Measurements from ENCODE around the gene PPP1R8.
"Not testable (repeated sequence)": the region's sequence is repeated elsewhere in the genome, so short reads cannot be mapped to it uniquely, and the experiment has no call there.

The PPP1R8 gene

GRCh38 chr1:27806758-27807157 is 23.8 kb upstream of the PPP1R8 start:
- Histone ChIP-seq H3K9me3 (ENCODE audit: insufficient read depth, low read length) (no peaks in the 10 kb centered on the region), H2AFZ (ENCODE audit: low read depth, low read length) (no peak overlapping the region), H3K9ac (ENCODE audit: low read length) (no peak overlapping the region), H3K4me2 (ENCODE audit: low read length) (no peak overlapping the region), H3K79me2 (ENCODE audit: low read length) (no peaks in the 10 kb centered on the region), H3K27me3 (ENCODE audit: low read depth, low read length) (no peaks in the 10 kb centered on the region), H3K4me1 (ENCODE audit: low read length) (no peaks in the 10 kb centered on the region), H4K20me1 (ENCODE audit: insufficient read depth, low read length) (no peaks in the 10 kb centered on the region), H3K36me3 (replicated peaks; ENCODE audit: low read depth, low read length) (peaks cover 11% of the 10 kb centered on the region), H3K27ac (ENCODE audit: low read length) (no peak overlapping the region), H3K4me3 (ENCODE audit: low read length) (no peak overlapping the region)
- TF ChIP-seq CTCF (IDR thresholded peaks at IDR 0.05; ENCODE audit: low read depth, low read length), result no peak
- no peak for TF ChIP-seq EZH2phosphoT487 (IDR thresholded peaks at IDR 0.05; ENCODE audit: low read depth)

GRCh38 chr1:27807385-27807784 is 23.2 kb upstream of the PPP1R8 start:
- H3K9ac ChIP-seq (ENCODE audit: low read length), result no peak overlapping the region
- H3K27me3 ChIP-seq (ENCODE audit: low read depth, low read length), result no peaks in the 10 kb centered on the region
- H3K79me2 ChIP-seq (ENCODE audit: low read length), result no peaks in the 10 kb centered on the region
- no peaks in the 10 kb centered on the region for H4K20me1 ChIP-seq (ENCODE audit: insufficient read depth, low read length)
- no peak overlapping the region for H3K4me2 ChIP-seq (ENCODE audit: low read length)
- H3K27ac ChIP-seq (ENCODE audit: low read length), result no peak overlapping the region
- H3K4me3 ChIP-seq (ENCODE audit: low read length), result no peak overlapping the region
- H3K9me3 ChIP-seq (ENCODE audit: insufficient read depth, low read length), result no peaks in the 10 kb centered on the region
- no peak overlapping the region for H2AFZ ChIP-seq (ENCODE audit: low read depth, low read length)
- H3K36me3 ChIP-seq (replicated peaks; ENCODE audit: low read depth, low read length), result peaks cover 8% of the 10 kb centered on the region
- H3K4me1 ChIP-seq (ENCODE audit: low read length), result no peaks in the 10 kb centered on the region
- no peak for TF ChIP-seq CTCF (IDR thresholded peaks at IDR 0.05; ENCODE audit: low read depth, low read length)
- no peak for TF ChIP-seq EZH2phosphoT487 (IDR thresholded peaks at IDR 0.05; ENCODE audit: low read depth)

DNA sequence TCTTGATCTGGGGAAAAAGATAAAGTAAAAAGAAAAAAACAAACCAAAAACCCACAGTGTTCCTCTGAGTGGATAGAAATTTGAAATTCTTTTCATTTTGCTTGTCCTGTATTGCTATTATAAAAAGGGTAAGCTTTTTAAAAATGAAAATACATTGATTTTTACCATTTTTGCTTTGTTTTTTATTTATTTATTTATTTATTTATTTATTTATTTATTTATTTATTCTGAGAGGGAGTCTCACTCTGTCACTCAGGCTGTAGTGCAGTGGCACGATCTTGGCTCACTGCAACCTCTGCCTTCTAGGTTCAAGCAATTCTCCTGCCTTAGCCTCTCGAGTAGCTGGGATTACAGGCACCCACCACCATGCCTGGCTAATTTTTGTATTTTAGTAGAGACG is 22.5 kb upstream of the PPP1R8 start:
- not testable (repeated sequence) for H3K27me3 ChIP-seq (ENCODE audit: low read depth, low read length); H3K9me3 ChIP-seq (ENCODE audit: insufficient read depth, low read length); H4K20me1 ChIP-seq (ENCODE audit: insufficient read depth, low read length); H3K4me2 ChIP-seq (ENCODE audit: low read length); H3K27ac ChIP-seq (ENCODE audit: low read length); H3K79me2 ChIP-seq (ENCODE audit: low read length); H3K4me3 ChIP-seq (ENCODE audit: low read length); H2AFZ ChIP-seq (ENCODE audit: low read depth, low read length); H3K9ac ChIP-seq (ENCODE audit: low read length); H3K36me3 ChIP-seq (replicated peaks; ENCODE audit: low read depth, low read length); H3K4me1 ChIP-seq (ENCODE audit: low read length)

DNA sequence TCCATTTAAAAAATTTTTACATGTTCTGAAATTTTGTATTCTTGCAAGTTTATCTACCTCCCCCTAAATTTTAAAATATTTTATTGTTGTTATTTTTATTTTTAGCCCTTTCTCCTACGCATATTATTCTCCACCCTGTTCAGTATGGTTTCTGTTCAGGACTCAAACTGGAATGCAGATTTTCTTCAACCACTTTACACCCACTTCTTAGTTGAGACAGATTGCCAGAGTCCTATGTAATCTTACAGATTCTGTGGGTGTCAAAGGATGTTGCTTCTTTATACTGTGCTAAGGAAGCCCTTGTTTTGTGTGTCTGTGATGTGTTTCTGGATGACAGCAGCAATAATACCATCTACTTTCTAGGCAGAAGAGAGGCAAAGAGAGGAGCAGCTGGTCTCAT is 20.7 kb upstream of the PPP1R8 start:
- Histone ChIP-seq H3K9me3 (ENCODE audit: insufficient read depth, low read length) (no peaks in the 10 kb centered on the region), H3K4me1 (ENCODE audit: low read length) (no peaks in the 10 kb centered on the region), H3K36me3 (replicated peaks; ENCODE audit: low read depth, low read length) (peaks cover 4% of the 10 kb centered on the region), H3K9ac (ENCODE audit: low read length) (no peak overlapping the region), H3K79me2 (ENCODE audit: low read length) (no peaks in the 10 kb centered on the region), H3K4me3 (ENCODE audit: low read length) (no peak overlapping the region), H3K27me3 (ENCODE audit: low read depth, low read length) (no peaks in the 10 kb centered on the region), H3K4me2 (ENCODE audit: low read length) (no peak overlapping the region), H2AFZ (ENCODE audit: low read depth, low read length) (no peak overlapping the region), H3K27ac (ENCODE audit: low read length) (no peak overlapping the region), H4K20me1 (ENCODE audit: insufficient read depth, low read length) (no peaks in the 10 kb centered on the region)
- TF ChIP-seq EZH2phosphoT487 (IDR thresholded peaks at IDR 0.05; ENCODE audit: low read depth), result no peak
- TF ChIP-seq CTCF (IDR thresholded peaks at IDR 0.05; ENCODE audit: low read depth, low read length), result no peak

Data from OCI-LY3 (cell line).